ENCODE measurements around the gene MAGEB2. TPM values are rescaled to one million over a fixed set of nuclear protein-coding genes. Genes with fewer than 3 reads are reported as not detected.

MAGEB2 gene
- total RNA-seq, 1 donor from 2014 or later = not detected

GRCh38 chrX:30212172-30212571, 3.2 kb upstream of the MAGEB2 start:
- DNase-seq (ENCODE audit: low spot score) = no peak
- no peaks in the 10 kb centered on the region for H3K27me3 ChIP-seq
- no peaks in the 10 kb centered on the region for H3K36me3 ChIP-seq
- peaks cover 2% of the 10 kb centered on the region for H3K27me3 Mint-ChIP-seq (ENCODE audit: insufficient read depth, low read depth)
- H3K4me1 Mint-ChIP-seq = no peaks in the 10 kb centered on the region
- H4K20me1 ChIP-seq (ENCODE audit: low read depth) = no peaks in the 10 kb centered on the region
- no peaks in the 10 kb centered on the region for H3F3A ChIP-seq (ENCODE audit: low read depth)
- H3K36me3 Mint-ChIP-seq = no peaks in the 10 kb centered on the region
- H3K4me3 Mint-ChIP-seq = no peak overlapping the region
- H3K9me3 ChIP-seq (ENCODE audit: low read depth) = peaks cover 3% of the 10 kb centered on the region
- H3K4me3 ChIP-seq = no peak overlapping the region
- TF ChIP-seq EZH2phosphoT487 (IDR thresholded peaks at IDR 0.05) = no peak
- no peak for TF ChIP-seq CTCF (IDR thresholded peaks at IDR 0.05)
- no peak for TF ChIP-seq EZH2 (IDR thresholded peaks at IDR 0.05)
- H3K4me1 ChIP-seq = no peaks in the 10 kb centered on the region
- peaks cover 4% of the 10 kb centered on the region for H3K9me3 Mint-ChIP-seq
- H3K4me2 ChIP-seq = no peak overlapping the region
- H2AFZ ChIP-seq (replicated peaks) = no peak overlapping the region
- no peak overlapping the region for H3K27ac ChIP-seq
- no peaks in the 10 kb centered on the region for H3K79me2 ChIP-seq (ENCODE audit: low read depth)
- no peak overlapping the region for H3K27ac Mint-ChIP-seq
- H3K9ac ChIP-seq = no peak overlapping the region

- no peak overlapping the region for H3K9ac ChIP-seq
- no peaks in the 10 kb centered on the region for H4K20me1 ChIP-seq (ENCODE audit: low read depth)
- TF ChIP-seq CTCF (IDR thresholded peaks at IDR 0.05) = no peak
- TF ChIP-seq EZH2 (IDR thresholded peaks at IDR 0.05) = no peak
- no peak for TF ChIP-seq EZH2phosphoT487 (IDR thresholded peaks at IDR 0.05)
- no peaks in the 10 kb centered on the region for H3F3A ChIP-seq (ENCODE audit: low read depth)
- H3K36me3 Mint-ChIP-seq = no peaks in the 10 kb centered on the region
- H3K4me2 ChIP-seq = no peak overlapping the region
- no peak overlapping the region for H3K27ac Mint-ChIP-seq
- H3K9me3 ChIP-seq (ENCODE audit: low read depth) = no peaks in the 10 kb centered on the region
- H3K4me3 Mint-ChIP-seq = no peak overlapping the region
- DNase-seq (ENCODE audit: low spot score) = no peak
- H2AFZ ChIP-seq (replicated peaks) = no peak overlapping the region
- no peaks in the 10 kb centered on the region for H3K27me3 ChIP-seq
- no peaks in the 10 kb centered on the region for H3K79me2 ChIP-seq (ENCODE audit: low read depth)
- no peaks in the 10 kb centered on the region for H3K36me3 ChIP-seq
- no peak overlapping the region for H3K4me3 ChIP-seq
- no peak overlapping the region for H3K27ac ChIP-seq
- peaks cover 4% of the 10 kb centered on the region for H3K9me3 Mint-ChIP-seq
- no peaks in the 10 kb centered on the region for H3K4me1 ChIP-seq
- H3K4me1 Mint-ChIP-seq = no peaks in the 10 kb centered on the region
- peaks cover 3% of the 10 kb centered on the region for H3K27me3 Mint-ChIP-seq (ENCODE audit: insufficient read depth, low read depth)
Observed at GRCh38 chrX:30217465-30217864, 2.1 kb downstream of the MAGEB2 start.

- H3K27me3 Mint-ChIP-seq (ENCODE audit: insufficient read depth, low read depth) = peaks cover 5% of the 10 kb centered on the region
- H3K9me3 Mint-ChIP-seq = peaks cover 4% of the 10 kb centered on the region
Observed at GRCh38 chrX:30219372-30219771, 4.0 kb downstream of the MAGEB2 start.

GRCh38 chrX:30220661-30221060, 5.3 kb downstream of the MAGEB2 start:
- H3K27ac Mint-ChIP-seq = no peak overlapping the region
- no peak overlapping the region for H3K4me2 ChIP-seq
- no peak overlapping the region for H3K4me3 Mint-ChIP-seq
- H3K27ac ChIP-seq = no peak overlapping the region
- TF ChIP-seq CTCF (IDR thresholded peaks at IDR 0.05) (no peak), EZH2phosphoT487 (IDR thresholded peaks at IDR 0.05) (no peak), EZH2 (IDR thresholded peaks at IDR 0.05) (no peak)
- H3K36me3 Mint-ChIP-seq = no peaks in the 10 kb centered on the region
- H4K20me1 ChIP-seq (ENCODE audit: low read depth) = no peaks in the 10 kb centered on the region
- H3K9me3 ChIP-seq (ENCODE audit: low read depth) = no peaks in the 10 kb centered on the region
- H3K9me3 Mint-ChIP-seq = peaks cover 2% of the 10 kb centered on the region
- H3K27me3 ChIP-seq = no peaks in the 10 kb centered on the region
- peaks cover 5% of the 10 kb centered on the region for H3K27me3 Mint-ChIP-seq (ENCODE audit: insufficient read depth, low read depth)
- no peak overlapping the region for H3K4me3 ChIP-seq
- H3K4me1 Mint-ChIP-seq = peaks cover 5% of the 10 kb centered on the region
- no peak overlapping the region for H3K9ac ChIP-seq
- no peaks in the 10 kb centered on the region for H3F3A ChIP-seq (ENCODE audit: low read depth)
- DNase-seq (ENCODE audit: low spot score) = no peak
- no peaks in the 10 kb centered on the region for H3K36me3 ChIP-seq
- H3K79me2 ChIP-seq (ENCODE audit: low read depth) = no peaks in the 10 kb centered on the region
- no peaks in the 10 kb centered on the region for H3K4me1 ChIP-seq
- H2AFZ ChIP-seq (replicated peaks) = no peak overlapping the region

More at GRCh38 chrX:30219372-30219771, 4.0 kb downstream of the MAGEB2 start:
- Histone ChIP-seq H3K4me3 (no peak overlapping the region), H3K36me3 (no peaks in the 10 kb centered on the region), H3K4me1 (no peaks in the 10 kb centered on the region), H3K79me2 (ENCODE audit: low read depth) (no peaks in the 10 kb centered on the region), H3K27ac (no peak overlapping the region), H3K9ac (no peak overlapping the region), H2AFZ (replicated peaks) (no peak overlapping the region), H3K9me3 (ENCODE audit: low read depth) (no peaks in the 10 kb centered on the region), H4K20me1 (ENCODE audit: low read depth) (no peaks in the 10 kb centered on the region), H3K4me2 (no peak overlapping the region), H3F3A (ENCODE audit: low read depth) (no peaks in the 10 kb centered on the region), H3K27me3 (no peaks in the 10 kb centered on the region)
- Mint-ChIP-seq H3K4me1 (peaks cover under 1% of the 10 kb centered on the region), H3K27ac (no peak overlapping the region), H3K4me3 (no peak overlapping the region), H3K36me3 (no peaks in the 10 kb centered on the region)
- no peak for DNase-seq (ENCODE audit: low spot score)
- TF ChIP-seq EZH2 (IDR thresholded peaks at IDR 0.05) (no peak), EZH2phosphoT487 (IDR thresholded peaks at IDR 0.05) (no peak)
